ENCODE results near the gene C19orf85.

Gene C19orf85

GRCh38 chr19:55486043-55486970 lies 21.8 kb upstream of the C19orf85 start:
- peak overlapping the region; percentile 63 for H3K14ac ChIP-seq (ENCODE audit: low read length)
- peak overlapping the region; percentile 4 for H3K27ac ChIP-seq (replicated peaks; ENCODE audit: low read length)
- no peak overlapping the region for H2BK120ac ChIP-seq (ENCODE audit: low read depth, low read length)
- no peak overlapping the region for H2AFZ ChIP-seq (ENCODE audit: low read length)
- no peaks in the 10 kb centered on the region for H3K27me3 ChIP-seq (ENCODE audit: control insufficient read depth in 3 of 3, insufficient read depth in 3 of 3, low read depth in 1 of 3, low read length in 3 of 3)
- no peaks in the 10 kb centered on the region for H3K9me3 ChIP-seq (replicated peaks in 1 of 2; ENCODE audit: control insufficient read depth in 2 of 2, insufficient read depth in 1 of 2, low read depth in 1 of 2, low read length in 2 of 2)
- H3K9ac ChIP-seq (ENCODE audit: low read depth, low read length, poor library complexity) = peak overlapping the region; percentile 93
- no peak for DNase-seq (ENCODE audit: low spot score)
- H2BK5ac ChIP-seq (ENCODE audit: low read length) = peak overlapping the region; percentile 91
- H3K23ac ChIP-seq (ENCODE audit: low read depth, low read length, poor library complexity) = peak overlapping the region; percentile 18
- peak overlapping the region in 1 of 2 donors; percentile 82 for H3K4me3 ChIP-seq (ENCODE audit: low read length in 2 of 2)
- peaks cover 4 to 10% of the 10 kb centered on the region in 2 donors for H3K36me3 ChIP-seq (replicated peaks in 1 of 2; ENCODE audit: control insufficient read depth in 2 of 2, insufficient read depth in 2 of 2, low read length in 2 of 2)
- H3K79me1 ChIP-seq (ENCODE audit: low read depth, low read length) = peaks cover 16% of the 10 kb centered on the region
- no peak overlapping the region for H2BK12ac ChIP-seq (ENCODE audit: low read length)
- peaks cover 38 to 49% of the 10 kb centered on the region in 2 donors for H3K4me1 ChIP-seq (ENCODE audit: control insufficient read depth in 2 of 2, insufficient read depth in 1 of 2, low read depth in 1 of 2, low read length in 2 of 2)
- no peak overlapping the region for H3K18ac ChIP-seq (ENCODE audit: low read length)
- H3K4me2 ChIP-seq (ENCODE audit: insufficient read depth, low read length, poor library complexity, severe bottlenecking) = peak overlapping the region; percentile 77
- H2BK15ac ChIP-seq (ENCODE audit: low read length) = peak overlapping the region; percentile 89
- H2AK5ac ChIP-seq (ENCODE audit: low read depth, low read length) = peak overlapping the region; percentile 81
- no peak overlapping the region for H4K8ac ChIP-seq (ENCODE audit: low read depth, low read length)
- H4K91ac ChIP-seq (ENCODE audit: low read depth, low read length, poor library complexity) = no peak overlapping the region
- peak overlapping the region; percentile 53 for H3K4ac ChIP-seq (ENCODE audit: low read length)
- WGBS, 2 donors (ENCODE audit: extremely low coverage in 2 of 2, insufficient read length in 2 of 2, insufficient replicate concordance in 1 of 2) = no CpG with 5 or more reads among the region's 53 CpGs

GRCh38 chr19:55485439-55486011 lies 21.0 kb upstream of the C19orf85 start:
- H3K4ac ChIP-seq (ENCODE audit: low read length) = no peak overlapping the region
- H2BK15ac ChIP-seq (ENCODE audit: low read length) = peak overlapping the region; percentile 45
- peaks cover 16% of the 10 kb centered on the region for H3K79me1 ChIP-seq (ENCODE audit: low read depth, low read length)
- peak overlapping the region; percentile 93 for H3K9ac ChIP-seq (ENCODE audit: low read depth, low read length, poor library complexity)
- H3K4me3 ChIP-seq (ENCODE audit: low read length in 2 of 2) = peak overlapping the region; percentile 82 to 83
- H3K4me1 ChIP-seq (ENCODE audit: control insufficient read depth in 2 of 2, insufficient read depth in 1 of 2, low read depth in 1 of 2, low read length in 2 of 2) = peaks cover 39 to 43% of the 10 kb centered on the region in 2 donors
- no peak overlapping the region for H4K8ac ChIP-seq (ENCODE audit: low read depth, low read length)
- no peak for DNase-seq (ENCODE audit: low spot score)
- peak overlapping the region; percentile 46 for H3K27ac ChIP-seq (replicated peaks; ENCODE audit: low read length)
- H3K18ac ChIP-seq (ENCODE audit: low read length) = peak overlapping the region; percentile 95
- H3K36me3 ChIP-seq (replicated peaks in 1 of 2; ENCODE audit: control insufficient read depth in 2 of 2, insufficient read depth in 2 of 2, low read length in 2 of 2) = peaks cover 4 to 14% of the 10 kb centered on the region in 2 donors
- H2AK5ac ChIP-seq (ENCODE audit: low read depth, low read length) = peak overlapping the region; percentile 100
- peak overlapping the region; percentile 75 for H2BK5ac ChIP-seq (ENCODE audit: low read length)
- H2AFZ ChIP-seq (ENCODE audit: low read length) = peak overlapping the region; percentile 91
- H3K4me2 ChIP-seq (ENCODE audit: insufficient read depth, low read length, poor library complexity, severe bottlenecking) = peak overlapping the region; percentile 77
- peak overlapping the region; percentile 97 for H3K23ac ChIP-seq (ENCODE audit: low read depth, low read length, poor library complexity)
- no peaks in the 10 kb centered on the region for H3K9me3 ChIP-seq (replicated peaks in 1 of 2; ENCODE audit: control insufficient read depth in 2 of 2, insufficient read depth in 1 of 2, low read depth in 1 of 2, low read length in 2 of 2)
- no peak overlapping the region for H2BK120ac ChIP-seq (ENCODE audit: low read depth, low read length)
- H2BK12ac ChIP-seq (ENCODE audit: low read length) = no peak overlapping the region
- WGBS, 2 donors (ENCODE audit: extremely low coverage in 2 of 2, insufficient read length in 2 of 2, insufficient replicate concordance in 1 of 2) = no CpG with 5 or more reads among the region's 18 CpGs
- no peak overlapping the region for H4K91ac ChIP-seq (ENCODE audit: low read depth, low read length, poor library complexity)
- peak overlapping the region; percentile 82 for H3K14ac ChIP-seq (ENCODE audit: low read length)
- H3K27me3 ChIP-seq (ENCODE audit: control insufficient read depth in 3 of 3, insufficient read depth in 3 of 3, low read depth in 1 of 3, low read length in 3 of 3) = no peaks in the 10 kb centered on the region

GRCh38 chr19:55484593-55485438 lies 20.3 kb upstream of the C19orf85 start, which contains the start of gene NAT14:
TSS of gene NAT14 (plus strand) at chr19:55485188. CDS start at chr19:55485709, 521 bp downstream.
- no CpG with 5 or more reads among the region's 78 CpGs for WGBS, 2 donors (ENCODE audit: extremely low coverage in 2 of 2, insufficient read length in 2 of 2, insufficient replicate concordance in 1 of 2)
- peak within 1 kb of the TSS; percentile 93 for H2BK5ac ChIP-seq (ENCODE audit: low read length)
- peaks cover 4 to 14% of the 10 kb centered on the region in 2 donors for H3K36me3 ChIP-seq (replicated peaks in 1 of 2; ENCODE audit: control insufficient read depth in 2 of 2, insufficient read depth in 2 of 2, low read length in 2 of 2)
- peak within 1 kb of the TSS; percentile 98 for H3K18ac ChIP-seq (ENCODE audit: low read length)
- peak within 1 kb of the TSS; percentile 91 for H2AFZ ChIP-seq (ENCODE audit: low read length)
- DNase-seq (ENCODE audit: low spot score) = peak; percentile 86
- no peak within 1 kb of the TSS for H4K91ac ChIP-seq (ENCODE audit: low read depth, low read length, poor library complexity)
- H3K4me1 ChIP-seq (ENCODE audit: control insufficient read depth in 2 of 2, insufficient read depth in 1 of 2, low read depth in 1 of 2, low read length in 2 of 2) = peaks cover 39 to 43% of the 10 kb centered on the region in 2 donors
- peak within 1 kb of the TSS; percentile 79 for H2BK15ac ChIP-seq (ENCODE audit: low read length)
- H3K14ac ChIP-seq (ENCODE audit: low read length) = peak within 1 kb of the TSS; percentile 82
- peak within 1 kb of the TSS; percentile 43 for H4K8ac ChIP-seq (ENCODE audit: low read depth, low read length)
- H2BK12ac ChIP-seq (ENCODE audit: low read length) = peak within 1 kb of the TSS; percentile 58
- H3K4ac ChIP-seq (ENCODE audit: low read length) = peak within 1 kb of the TSS; percentile 37
- H3K4me2 ChIP-seq (ENCODE audit: insufficient read depth, low read length, poor library complexity, severe bottlenecking) = peak within 1 kb of the TSS; percentile 83
- no peaks in the 10 kb centered on the region for H3K27me3 ChIP-seq (ENCODE audit: control insufficient read depth in 3 of 3, insufficient read depth in 3 of 3, low read depth in 1 of 3, low read length in 3 of 3)
- H3K27ac ChIP-seq (replicated peaks; ENCODE audit: low read length) = peak within 1 kb of the TSS; percentile 86
- H3K23ac ChIP-seq (ENCODE audit: low read depth, low read length, poor library complexity) = peak within 1 kb of the TSS; percentile 97
- peak within 1 kb of the TSS; percentile 93 for H3K9ac ChIP-seq (ENCODE audit: low read depth, low read length, poor library complexity)
- peak within 1 kb of the TSS; percentile 82 to 83 for H3K4me3 ChIP-seq (ENCODE audit: low read length in 2 of 2)
- no peaks in the 10 kb centered on the region for H3K9me3 ChIP-seq (replicated peaks in 1 of 2; ENCODE audit: control insufficient read depth in 2 of 2, insufficient read depth in 1 of 2, low read depth in 1 of 2, low read length in 2 of 2)
- peak within 1 kb of the TSS; percentile 100 for H2AK5ac ChIP-seq (ENCODE audit: low read depth, low read length)
- peaks cover 18% of the 10 kb centered on the region for H3K79me1 ChIP-seq (ENCODE audit: low read depth, low read length)
- peak within 1 kb of the TSS; percentile 87 for H2BK120ac ChIP-seq (ENCODE audit: low read depth, low read length)

Data from neuronal stem cell (in vitro differentiated cells).